ENCODE data around the gene CLCC1.
A peak's percentile ranks its signal among the peaks of the same experiment; 100 is the strongest.
"Not testable (repeated sequence)": the region's sequence is repeated elsewhere in the genome, so short reads cannot be mapped to it uniquely, and the experiment has no call there.

The CLCC1 gene

GRCh38 chr1:108963052-108963686 is at the start of gene CLCC1:
TSS of gene CLCC1 (minus strand) at chr1:108963484. CDS start at chr1:108950437, 13,047 bp downstream.
- DNase-seq: peak; percentile 97

- no peak for DNase-seq
Observed at GRCh38 chr1:109011335-109011734, 48.1 kb upstream of the CLCC1 start.

- DNase-seq: not testable (repeated sequence)
Observed at GRCh38 chr1:108996622-108997021, 33.3 kb upstream of the CLCC1 start.

- no peak for DNase-seq
Observed at GRCh38 chr1:108983114-108983513, 19.8 kb upstream of the CLCC1 start.

- no peak for DNase-seq
Observed at GRCh38 chr1:108976658-108977057, 13.4 kb upstream of the CLCC1 start.

GRCh38 chr1:108972951-108973350 is 9.7 kb upstream of the CLCC1 start:
- DNase-seq: no peak

GRCh38 chr1:108969346-108969745 is 6.1 kb upstream of the CLCC1 start:
- DNase-seq: no peak

GRCh38 chr1:108962681-108963051 is 618 bp downstream of the CLCC1 start:
- peak; percentile 63 for DNase-seq

GRCh38 chr1:108961752-108962486 is 1.4 kb downstream of the CLCC1 start:
- DNase-seq: no peak

GRCh38 chr1:108961198-108961597 is 2.1 kb downstream of the CLCC1 start:
- DNase-seq: no peak

- no peak for DNase-seq
Observed at GRCh38 chr1:108960719-108961118, 2.6 kb downstream of the CLCC1 start.

GRCh38 chr1:108957888-108958287 is 5.4 kb downstream of the CLCC1 start:
- no peak for DNase-seq

GRCh38 chr1:108955881-108956280 is 7.4 kb downstream of the CLCC1 start:
- no peak for DNase-seq

- DNase-seq: no peak
Observed at GRCh38 chr1:108955111-108955510, 8.2 kb downstream of the CLCC1 start.

GRCh38 chr1:108953452-108953851 is 9.8 kb downstream of the CLCC1 start:
- no peak for DNase-seq

- no peak for DNase-seq
Observed at GRCh38 chr1:108951242-108951641, 12.0 kb downstream of the CLCC1 start.

GRCh38 chr1:108949044-108949443 is 14.2 kb downstream of the CLCC1 start:
- no peak for DNase-seq

GRCh38 chr1:108947871-108948525 is 15.3 kb downstream of the CLCC1 start:
- no peak for DNase-seq

GRCh38 chr1:108936170-108936569 is 27.1 kb downstream of the CLCC1 start:
- DNase-seq: no peak

- DNase-seq: no peak
Observed at GRCh38 chr1:108933944-108934343, 29.3 kb downstream of the CLCC1 start.

GRCh38 chr1:108927565-108927964 is 35.7 kb downstream of the CLCC1 start:
- not testable (repeated sequence) for DNase-seq

GRCh38 chr1:108925920-108926319 is 37.4 kb downstream of the CLCC1 start:
- DNase-seq: no peak

- DNase-seq: no peak
Observed at GRCh38 chr1:108916788-108917187, 46.5 kb downstream of the CLCC1 start.
